ENCODE measurements around the gene SETD1A. TPM values are rescaled to one million over a fixed set of nuclear protein-coding genes. Genes with fewer than 3 reads are reported as not detected.
"Not testable (repeated sequence)": the region's sequence is repeated elsewhere in the genome, so short reads cannot be mapped to it uniquely, and the experiment has no call there.

Gene SETD1A
- total RNA-seq, 8 experiments from 2014 or later, result 3.5 to 17.0 (median 6.6) TPM

GRCh38 chr16:31006589-31006988, 49.0 kb downstream of the SETD1A start:
- no peak overlapping the region for H3K4me3 ChIP-seq
- in situ Hi-C loops (cut with MboI; ENCODE audit: low pct_unique_long_range_greater_than_20kb in 2 of 9, low sequenced_read_pairs in 9 of 9, unreplicated experiment in 9 of 9), result loop anchor here in 1 of 9 experiments (25.0 kb wide), 1 partner anchor 431 kb away; the partner anchor contains the start of genes COX6A2 and ZNF843

GRCh38 chr16:31007684-31008083, 50.1 kb downstream of the SETD1A start:
- no peak for ATAC-seq (replicated peaks in 6 of 8)
- Histone ChIP-seq H3K4me3 (no peak overlapping the region), H3K4me1 (replicated peaks in 1 of 2) (peaks cover 3 to 14% of the 10 kb centered on the region in 2 donors), H3K27ac (no peak overlapping the region)
- in situ Hi-C loops (cut with MboI; ENCODE audit: low pct_unique_long_range_greater_than_20kb in 2 of 9, low sequenced_read_pairs in 9 of 9, unreplicated experiment in 9 of 9), result loop anchor here in 1 of 9 experiments (25.0 kb wide), 1 partner anchor 430 kb away; the partner anchor contains the start of genes COX6A2 and ZNF843
- WGBS, 10 experiments, result 54 to 83% (median 60%) methylated on average over 1 to 3 of the region's 6 CpGs; no CpG with 5 or more reads in 5 of the 10 experiments

More at GRCh38 chr16:31006589-31006988, 49.0 kb downstream of the SETD1A start:
- WGBS, 10 experiments, result 100% methylated on average over 1 to 3 of the region's 8 CpGs; no CpG with 5 or more reads in 4 of the 10 experiments
- H3K4me1 ChIP-seq (replicated peaks in 1 of 2), result peaks cover 8 to 18% of the 10 kb centered on the region in 2 donors
- peak overlapping the region; percentile 52 to 83 for H3K27ac ChIP-seq
- ATAC-seq (replicated peaks in 6 of 8), result no peak

GRCh38 chr16:31008149-31008548, 50.6 kb downstream of the SETD1A start:
- in situ Hi-C loops (cut with MboI; ENCODE audit: low pct_unique_long_range_greater_than_20kb in 2 of 9, low sequenced_read_pairs in 9 of 9, unreplicated experiment in 9 of 9), result loop anchor here in 1 of 9 experiments (25.0 kb wide), 1 partner anchor 429 kb away; the partner anchor contains the start of genes COX6A2 and ZNF843
- ATAC-seq (replicated peaks in 6 of 8), result no peak
- no CpG with 5 or more reads among the region's 6 CpGs for WGBS, 10 experiments
- H3K27ac ChIP-seq, result no peak overlapping the region
- H3K4me1 ChIP-seq (replicated peaks in 1 of 2), result peaks cover 3 to 14% of the 10 kb centered on the region in 2 donors
- no peak overlapping the region for H3K4me3 ChIP-seq

DNA sequence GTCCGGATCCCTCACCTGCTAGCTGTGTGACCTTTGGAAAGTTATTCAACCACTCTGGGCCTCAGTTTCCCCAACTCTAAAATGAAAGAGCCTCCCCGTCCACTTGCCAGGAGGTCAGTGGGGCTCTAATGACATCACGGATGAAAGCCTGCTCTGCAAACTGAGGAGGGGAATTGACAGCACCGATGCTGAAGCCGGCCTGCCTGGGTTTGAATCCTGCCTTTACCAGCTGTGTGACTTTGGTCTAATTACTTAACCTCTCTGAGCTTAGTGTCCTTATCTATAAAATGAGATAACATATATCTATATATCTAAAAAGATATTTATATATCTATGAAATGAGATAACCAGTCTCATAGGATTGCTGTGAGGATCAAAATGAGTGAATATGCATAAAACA, 51.0 kb downstream of the SETD1A start:
- 40 to 100% (median 96%) methylated on average over 1 to 3 of the region's 5 CpGs; no CpG with 5 or more reads in 6 of the 10 experiments for WGBS, 10 experiments
- in situ Hi-C loops (cut with MboI; ENCODE audit: low pct_unique_long_range_greater_than_20kb in 2 of 9, low sequenced_read_pairs in 9 of 9, unreplicated experiment in 9 of 9), result loop anchor here in 1 of 9 experiments (25.0 kb wide), 1 partner anchor 429 kb away; the partner anchor contains the start of genes COX6A2 and ZNF843
- no peak overlapping the region for H3K27ac ChIP-seq
- no peak for ATAC-seq (replicated peaks in 6 of 8)
- H3K4me3 ChIP-seq, result no peak overlapping the region
- peaks cover 3 to 14% of the 10 kb centered on the region in 2 donors for H3K4me1 ChIP-seq (replicated peaks in 1 of 2)

- peak overlapping the region; percentile 68 to 98 (median 91) for H3K4me3 ChIP-seq
- 33 to 100% (median 77%) methylated on average over 1 to 4 of the region's 7 CpGs; no CpG with 5 or more reads in 3 of the 10 experiments for WGBS, 10 experiments
- H3K27ac ChIP-seq, result no peak overlapping the region
- in situ Hi-C loops (cut with MboI; ENCODE audit: low pct_unique_long_range_greater_than_20kb in 2 of 9, low sequenced_read_pairs in 9 of 9, unreplicated experiment in 9 of 9), result loop anchor here in 1 of 9 experiments (25.0 kb wide), 1 partner anchor 428 kb away; the partner anchor contains the start of genes COX6A2 and ZNF843
- ATAC-seq (replicated peaks in 6 of 8), result no peak
- peaks cover 3 to 14% of the 10 kb centered on the region in 2 donors for H3K4me1 ChIP-seq (replicated peaks in 1 of 2)
Measured at GRCh38 chr16:31009120-31009519, 51.6 kb downstream of the SETD1A start.

GRCh38 chr16:31009894-31010584, 52.5 kb downstream of the SETD1A start:
- peak overlapping the region in 1 of 2 donors; percentile 68 for H3K27ac ChIP-seq
- in situ Hi-C loops (cut with MboI; ENCODE audit: low pct_unique_long_range_greater_than_20kb in 2 of 9, low sequenced_read_pairs in 9 of 9, unreplicated experiment in 9 of 9), result loop anchor here in 1 of 9 experiments (25.0 kb wide), 1 partner anchor 427 kb away; the partner anchor contains the start of genes COX6A2 and ZNF843

DNA sequence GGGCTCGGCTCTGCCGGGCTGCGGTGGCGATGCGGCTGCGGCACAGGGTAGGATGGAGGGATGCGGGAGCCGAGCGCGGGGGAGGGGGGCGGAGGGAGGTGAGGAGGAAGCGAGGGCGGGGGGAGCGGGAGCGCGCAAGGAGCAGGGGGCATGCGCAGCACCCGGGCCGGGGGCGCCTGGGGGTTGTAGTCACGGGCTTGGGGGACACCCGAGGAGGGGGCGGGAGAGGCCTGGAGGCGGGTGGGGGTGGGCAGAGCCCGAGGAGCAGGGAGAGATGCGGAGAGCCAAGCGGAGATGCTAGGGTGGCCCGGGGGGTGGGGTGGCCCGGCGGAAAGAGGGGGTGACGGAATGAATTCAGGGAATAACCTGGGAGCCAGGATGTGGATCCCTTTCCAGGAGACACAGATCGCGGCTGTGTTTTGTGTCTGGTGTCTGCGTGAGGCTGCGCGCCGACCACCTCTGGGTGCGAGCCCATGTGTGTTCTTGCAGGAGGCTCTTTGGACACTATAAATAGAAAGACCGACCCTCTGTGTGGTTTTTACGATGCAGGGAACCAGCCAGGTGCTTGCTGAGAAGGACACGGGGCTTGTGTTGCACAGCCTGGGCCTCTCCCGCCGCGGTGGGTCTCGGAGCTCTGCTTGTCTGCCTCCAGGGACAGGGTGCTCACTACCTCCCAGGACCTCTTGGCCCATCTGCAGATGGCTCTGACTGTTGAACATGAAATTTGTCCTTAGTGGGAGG, 53.2 kb downstream of the SETD1A start, which contains the start of gene STX1B:
Gene STX1B (minus strand): TSS at position 54 of the 741 bp plus-strand sequence. CDS start 242 bp downstream, outside the sequence.
- ATAC-seq (replicated peaks in 6 of 8), result peak in 6 of 8 experiments; percentile 55 to 89 (median 83)
- Histone ChIP-seq H3K4me3 (peak within 1 kb of the TSS; percentile 68 to 98 (median 91)), H3K27ac (peak within 1 kb of the TSS; percentile 44 to 68), H3K4me1 (replicated peaks in 1 of 2) (peaks cover 3 to 11% of the 10 kb centered on the region in 2 donors)
- in situ Hi-C loops (cut with MboI; ENCODE audit: low pct_unique_long_range_greater_than_20kb in 2 of 9, low sequenced_read_pairs in 9 of 9, unreplicated experiment in 9 of 9), result loop anchor here in 1 of 9 experiments (25.0 kb wide), 1 partner anchor 427 kb away; the partner anchor contains the start of genes COX6A2 and ZNF843
- WGBS, 10 experiments, result 20 to 35% methylated on average over 1 to 8 of the region's 45 CpGs; no CpG with 5 or more reads in 8 of the 10 experiments

More at GRCh38 chr16:31009894-31010584, 52.5 kb downstream of the SETD1A start:
- H3K4me1 ChIP-seq (replicated peaks in 1 of 2), result peaks cover 3 to 14% of the 10 kb centered on the region in 2 donors
- peak in 5 of 8 experiments; percentile 36 to 60 (median 37) for ATAC-seq (replicated peaks in 6 of 8)
- 20 to 100% methylated on average over 1 of the region's 36 CpGs; no CpG with 5 or more reads in 8 of the 10 experiments for WGBS, 10 experiments
- H3K4me3 ChIP-seq, result peak overlapping the region; percentile 68 to 98 (median 91)

GRCh38 chr16:31011815-31012214, 54.3 kb downstream of the SETD1A start:
- H3K4me3 ChIP-seq; H3K4me1 ChIP-seq (replicated peaks in 1 of 2); ATAC-seq (replicated peaks in 6 of 8); H3K27ac ChIP-seq: not testable (repeated sequence)
- in situ Hi-C loops (cut with MboI; ENCODE audit: low pct_unique_long_range_greater_than_20kb in 2 of 9, low sequenced_read_pairs in 9 of 9, unreplicated experiment in 9 of 9), result loop anchor here in 1 of 9 experiments (25.0 kb wide), 1 partner anchor 425 kb away; the partner anchor contains the start of genes COX6A2 and ZNF843
- 57 to 100% (median 78%) methylated on average over 1 to 4 of the region's 7 CpGs; no CpG with 5 or more reads in 3 of the 10 experiments for whole genome bisulfite sequencing, 10 experiments

DNA sequence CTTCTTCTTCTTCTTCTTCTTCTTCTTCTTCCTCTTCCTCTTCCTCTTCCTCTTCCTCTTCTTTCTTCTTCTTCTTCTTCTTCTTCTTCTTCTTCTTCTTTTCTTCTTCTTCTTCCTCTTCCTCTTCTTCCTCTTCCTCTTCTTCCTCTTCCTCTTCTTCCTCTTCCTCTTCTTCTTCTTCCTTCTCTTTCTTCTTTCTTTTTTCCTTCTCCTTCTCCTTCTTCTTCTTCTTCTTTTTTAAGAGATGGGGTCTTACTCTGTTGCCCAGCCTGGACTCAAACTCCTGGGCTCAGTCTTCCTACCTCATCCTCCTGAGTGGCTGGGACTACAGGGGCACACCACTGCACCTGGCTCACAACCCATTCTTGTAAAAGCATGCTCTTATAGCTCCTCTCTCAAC, 55.7 kb downstream of the SETD1A start:
- ATAC-seq (replicated peaks in 6 of 8); H3K27ac ChIP-seq; H3K4me1 ChIP-seq (replicated peaks in 1 of 2); H3K4me3 ChIP-seq: not testable (repeated sequence)
- in situ Hi-C loops (cut with MboI; ENCODE audit: low pct_unique_long_range_greater_than_20kb in 2 of 9, low sequenced_read_pairs in 9 of 9, unreplicated experiment in 9 of 9), result loop anchor here in 1 of 9 experiments (25.0 kb wide), 1 partner anchor 424 kb away; the partner anchor contains the start of genes COX6A2 and ZNF843

DNA sequence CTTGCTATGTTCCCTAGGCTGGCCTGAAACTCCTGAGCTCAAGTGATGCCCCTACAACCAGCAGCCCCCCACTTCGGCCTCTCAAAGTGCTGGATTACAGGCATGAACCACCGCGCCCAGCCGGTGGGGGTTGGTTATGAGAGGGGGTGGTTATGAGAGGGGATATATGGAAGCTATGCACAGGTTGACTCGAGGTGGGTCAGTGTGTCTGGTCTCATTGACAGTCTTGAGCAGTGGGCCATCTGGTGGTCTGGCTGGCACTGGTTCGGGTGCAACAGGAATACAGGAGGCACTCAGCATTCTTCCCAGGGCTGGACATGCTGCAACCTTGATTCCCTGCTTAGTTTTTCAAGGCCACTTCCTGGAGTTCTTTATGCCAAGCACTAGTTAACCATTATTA, 58.5 kb downstream of the SETD1A start:
- WGBS, 10 experiments, result 0 to 75% (median 43%) methylated on average over 1 to 4 of the region's 6 CpGs; no CpG with 5 or more reads in 3 of the 10 experiments
- in situ Hi-C loops (cut with MboI; ENCODE audit: low pct_unique_long_range_greater_than_20kb in 2 of 9, low sequenced_read_pairs in 9 of 9, unreplicated experiment in 9 of 9), result loop anchor here in 1 of 9 experiments (25.0 kb wide), 1 partner anchor 421 kb away; the partner anchor contains the start of genes COX6A2 and ZNF843
- Histone ChIP-seq H3K4me3 (no peak overlapping the region), H3K4me1 (replicated peaks in 1 of 2) (peaks cover 0 to under 1% of the 10 kb centered on the region in 2 donors), H3K27ac (no peak overlapping the region)
- ATAC-seq (replicated peaks in 6 of 8), result no peak

- not testable (repeated sequence) for H3K27ac ChIP-seq; ATAC-seq (replicated peaks in 6 of 8); H3K4me3 ChIP-seq; H3K4me1 ChIP-seq (replicated peaks in 1 of 2)
- WGBS, 10 experiments, result 60 to 97% (median 84%) methylated on average over 1 to 9 of the region's 10 CpGs; no CpG with 5 or more reads in 2 of the 10 experiments
- in situ Hi-C loops (cut with MboI; ENCODE audit: low pct_unique_long_range_greater_than_20kb in 2 of 9, low sequenced_read_pairs in 9 of 9, unreplicated experiment in 9 of 9), result loop anchor here in 1 of 9 experiments (25.0 kb wide), 1 partner anchor 420 kb away; the partner anchor contains the start of genes COX6A2 and ZNF843
Measured at GRCh38 chr16:31017756-31018155, 60.2 kb downstream of the SETD1A start.

DNA sequence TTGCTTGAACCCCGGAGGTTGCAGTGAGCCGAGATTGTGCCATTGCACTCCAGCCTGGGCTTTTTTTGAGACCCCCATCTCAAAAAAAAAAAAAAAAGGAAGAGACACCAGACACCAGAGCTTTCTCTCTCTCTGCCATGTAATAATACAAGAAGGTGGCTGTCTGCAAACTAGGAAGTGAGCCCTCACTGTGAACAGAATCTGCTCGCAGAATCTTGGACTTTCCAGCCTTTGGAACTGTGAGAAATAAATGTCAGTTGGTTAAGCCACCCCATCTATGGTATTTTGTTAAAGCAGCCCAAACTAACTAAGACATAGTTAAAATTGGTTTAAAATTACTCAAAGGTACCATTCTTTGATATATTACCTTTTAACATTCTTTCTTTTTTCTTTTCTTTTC, 63.0 kb downstream of the SETD1A start:
- in situ Hi-C loops (cut with MboI; ENCODE audit: low pct_unique_long_range_greater_than_20kb in 2 of 9, low sequenced_read_pairs in 9 of 9, unreplicated experiment in 9 of 9), result loop anchor here in 1 of 9 experiments (25.0 kb wide), 1 partner anchor 417 kb away; the partner anchor contains the start of genes COX6A2 and ZNF843
- Histone ChIP-seq H3K4me3 (no peak overlapping the region), H3K4me1 (replicated peaks in 1 of 2) (no peaks in the 10 kb centered on the region), H3K27ac (no peak overlapping the region)
- 57 to 100% (median 90%) methylated on average over 1 to 3 of the region's 3 CpGs; no CpG with 5 or more reads in 3 of the 10 experiments for WGBS, 10 experiments
- no peak for ATAC-seq (replicated peaks in 6 of 8)
